ENCODE data around the gene NR1H3. TPM values are rescaled to one million over a fixed set of nuclear protein-coding genes. Genes with fewer than 3 reads are reported as not detected.

The NR1H3 gene
- total and polyA plus RNA-seq, 2 of the 4 experiments (the other 2 are of a cell fraction), result 9.1 to 13.6 TPM

DNA sequence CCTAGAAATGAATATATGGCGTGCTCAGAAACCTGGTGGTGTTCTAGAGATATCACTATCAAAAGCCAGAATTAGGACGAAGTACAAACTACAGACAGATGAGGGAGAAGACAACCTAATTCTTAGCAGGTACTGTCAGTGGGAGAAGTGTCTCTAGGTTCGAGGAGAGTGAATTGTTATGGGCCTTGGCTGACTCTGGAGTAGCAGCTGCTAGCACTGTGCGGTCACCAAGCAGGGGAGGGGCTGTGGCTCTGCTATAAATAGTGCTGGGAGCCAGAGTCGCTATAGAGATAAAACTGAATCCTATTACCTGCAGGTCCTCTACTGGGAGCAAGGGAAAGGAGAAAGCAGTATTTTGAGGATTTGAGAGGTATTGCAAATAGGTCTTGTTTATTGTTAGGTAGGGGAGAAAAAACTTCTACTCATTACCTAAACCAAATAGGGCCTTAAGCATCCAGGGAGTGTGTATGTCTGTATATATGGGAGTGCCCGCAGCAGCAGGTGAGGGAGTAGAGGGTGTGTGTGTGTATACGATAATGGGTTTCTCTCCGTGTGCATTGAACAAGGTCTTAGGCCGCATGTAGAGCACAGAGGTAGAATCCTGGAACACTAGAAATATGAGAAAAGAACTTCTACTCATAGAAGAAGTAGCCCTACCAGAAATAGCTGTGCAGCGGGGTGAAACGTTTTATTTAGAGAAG lies 14.3 kb downstream of the NR1H3 start:
- no peak overlapping the region for H3K9ac ChIP-seq (ENCODE audit: low read depth, low read length)
- peaks cover 22% of the 10 kb centered on the region for H3K9me1 ChIP-seq (ENCODE audit: insufficient read depth, low read length)
- peaks cover 21% of the 10 kb centered on the region for H3K36me3 ChIP-seq (ENCODE audit: control insufficient read depth, insufficient read depth, low read length)
- in situ Hi-C loops (cut with MboI; ENCODE audit: low sequenced_read_pairs) (no loop called here), dilution Hi-C loops (cut with HindIII; ENCODE audit: low sequenced_read_pairs, unreplicated experiment) (no loop called here), intact Hi-C loops (cut with micrococcal nuclease) (loop anchor here (2.0 to 5.0 kb wide), 2 partner anchors 35 to 83 kb away; no protein-coding TSS in a partner anchor)
- no peak overlapping the region for H3K56ac ChIP-seq (ENCODE audit: extremely low read depth, insufficient read depth, low read length)
- peaks cover 33 to 65% of the 10 kb centered on the region in 2 experiments for H3K79me1 ChIP-seq (ENCODE audit: low read depth in 1 of 2, low read length in 2 of 2)
- H2BK120ac ChIP-seq (ENCODE audit: low read depth, low read length), result no peak overlapping the region
- H2AK9ac ChIP-seq (replicated peaks; ENCODE audit: low read depth, low read length, poor library complexity), result no peak overlapping the region
- H3K23ac ChIP-seq (ENCODE audit: low read depth, low read length), result no peak overlapping the region
- ChIA-PET CTCF (interaction anchor here (1.0 to 1.6 kb wide), 3 partner anchors 13 to 83 kb away, joined by 3 read pairs; no protein-coding TSS in a partner anchor), POLR2A (ENCODE audit: unreplicated experiment) (no interaction called here)
- no peak overlapping the region for H3K4ac ChIP-seq (ENCODE audit: low read depth, low read length)
- H4K20me1 ChIP-seq (ENCODE audit: insufficient read depth, low read length), result peaks cover 40% of the 10 kb centered on the region
- no peak overlapping the region for H2BK15ac ChIP-seq (ENCODE audit: low read depth, low read length)
- no peak overlapping the region for H3K14ac ChIP-seq (replicated peaks; ENCODE audit: low read depth, low read length)
- ATAC-seq (ENCODE audit: low read depth) (no peak), DNase-seq (no peak)
- no peak overlapping the region for H3K27ac ChIP-seq (ENCODE audit: insufficient read depth, low read length)
- H4K5ac ChIP-seq (ENCODE audit: low read depth, low read length), result no peak overlapping the region
- no peak overlapping the region for H3K4me2 ChIP-seq (ENCODE audit: low read depth, low read length)
- no peak overlapping the region for H4K8ac ChIP-seq (ENCODE audit: low read depth in 2 of 2, low read length in 2 of 2)
- no peaks in the 10 kb centered on the region for H3K27me3 ChIP-seq (ENCODE audit: control insufficient read depth, insufficient read depth, low read length)
- H2AFZ ChIP-seq (replicated peaks; ENCODE audit: low read length, poor library complexity), result no peak overlapping the region
- H2AK5ac ChIP-seq (ENCODE audit: low read depth, low read length), result no peak overlapping the region
- H2BK5ac ChIP-seq (ENCODE audit: low read depth, low read length, poor library complexity, severe bottlenecking), result no peak overlapping the region
- H4K91ac ChIP-seq (ENCODE audit: insufficient read depth, low read depth, low read length), result no peak overlapping the region
- H3K9me3 ChIP-seq (ENCODE audit: control insufficient read depth, insufficient read depth, low read length), result no peaks in the 10 kb centered on the region
- WGBS, 2 experiments (ENCODE audit: extremely low coverage in 2 of 2, insufficient read length in 1 of 2), result no CpG with 5 or more reads among the region's 11 CpGs
- H3K4me3 ChIP-seq (ENCODE audit: insufficient read depth, low read depth, low read length), result no peak overlapping the region
- TF ChIP-seq MAZ (IDR thresholded peaks at IDR 0.05; ENCODE audit: borderline replicate concordance, low read depth, low read length), result no peak
- TF ChIP-seq FOS (IDR thresholded peaks at IDR 0.05; ENCODE audit: low read depth, low read length), result no peak
- no peak for TF ChIP-seq CHD1 (IDR thresholded peaks at IDR 0.05; ENCODE audit: low read depth, low read length)
- TF ChIP-seq RCOR1 (IDR thresholded peaks at IDR 0.05; ENCODE audit: insufficient replicate concordance, low read length), result no peak
- BruUV-seq (replicated peaks), result no TSS peak
- no peak overlapping the region for H3K18ac ChIP-seq (ENCODE audit: low read depth, low read length)
- peaks cover 16% of the 10 kb centered on the region for H3K4me1 ChIP-seq (ENCODE audit: control insufficient read depth, insufficient read depth, low read length)
- no peak overlapping the region for H2BK20ac ChIP-seq (ENCODE audit: low read depth, low read length)
